Activated naive CD4-positive, alpha-beta T cell treated with anti-CD3 and anti-CD28 coated beads, Interleukin-2, amount 50 U/mL, for 16 hours (primary cell): ENCODE results near the gene CLRN3.

Experiments used
- DNase-seq: peaks from one replicate; pipeline ENCODE4 v3.0.0-alpha.2; 2020

CLRN3 gene

GRCh38 chr10:127919418-127920271 is 26.9 kb upstream of the CLRN3 start:
- DNase-seq = no peak

- no peak for DNase-seq
Observed at GRCh38 chr10:127918572-127918971, 25.8 kb upstream of the CLRN3 start.

- DNase-seq = no peak
Observed at GRCh38 chr10:127916826-127917225, 24.1 kb upstream of the CLRN3 start.

GRCh38 chr10:127915324-127915723 is 22.6 kb upstream of the CLRN3 start:
- no peak for DNase-seq

- DNase-seq = no peak
Observed at GRCh38 chr10:127913368-127913759, 20.6 kb upstream of the CLRN3 start.

- DNase-seq = no peak
Observed at GRCh38 chr10:127912607-127913367, 20.0 kb upstream of the CLRN3 start.

GRCh38 chr10:127911867-127912257 is 19.1 kb upstream of the CLRN3 start:
- no peak for DNase-seq

- no peak for DNase-seq
Observed at GRCh38 chr10:127911218-127911866, 18.6 kb upstream of the CLRN3 start.

- DNase-seq = no peak
Observed at GRCh38 chr10:127910464-127910770, 17.7 kb upstream of the CLRN3 start.

GRCh38 chr10:127909716-127910463 is 17.1 kb upstream of the CLRN3 start:
- DNase-seq = no peak

GRCh38 chr10:127908959-127909267 is 16.2 kb upstream of the CLRN3 start:
- DNase-seq = no peak

GRCh38 chr10:127908106-127908958 is 15.6 kb upstream of the CLRN3 start:
- DNase-seq = no peak

- DNase-seq = peak; percentile 38
Observed at GRCh38 chr10:127907411-127908105, 14.8 kb upstream of the CLRN3 start.

GRCh38 chr10:127906548-127907377 is 14.0 kb upstream of the CLRN3 start, which contains the start of gene PTPRE:
PTPRE (plus strand) TSS chr10:127907103; CDS start chr10:128040882, 133,779 bp downstream.
- DNase-seq = peak; percentile 79

GRCh38 chr10:127905848-127906261 is 13.1 kb upstream of the CLRN3 start:
- no peak for DNase-seq

GRCh38 chr10:127905001-127905847 is 12.5 kb upstream of the CLRN3 start:
- DNase-seq = no peak

- DNase-seq = no peak
Observed at GRCh38 chr10:127904311-127905000, 11.7 kb upstream of the CLRN3 start.

- DNase-seq = no peak
Observed at GRCh38 chr10:127903789-127904188, 11.0 kb upstream of the CLRN3 start.
